ENCODE measurements around the gene DOK3. TPM values are rescaled to one million over a fixed set of nuclear protein-coding genes. Genes with fewer than 3 reads are reported as not detected.

Gene DOK3
- total and polyA plus RNA-seq, 2 experiments from 2014 or later, result 2.2 to 11.1 TPM

GRCh38 chr5:177540438-177540837 lies 30.8 kb upstream of the DOK3 start:
- no peak for DNase-seq (ENCODE audit: low spot score)
- no peak overlapping the region for H3K4me3 Mint-ChIP-seq
- no peak overlapping the region for H3K4me3 ChIP-seq
- H2AFZ ChIP-seq, result no peak overlapping the region
- H3K4me2 ChIP-seq, result no peak overlapping the region
- no peak overlapping the region for H3K27ac ChIP-seq (ENCODE audit: low read depth)
- peaks cover 2% of the 10 kb centered on the region for H3K27me3 Mint-ChIP-seq (ENCODE audit: insufficient read depth, low read depth, poor library complexity)
- peaks cover 3% of the 10 kb centered on the region; the same call in 2 of the 3 replicates for H3K4me1 Mint-ChIP-seq
- peaks cover 27% of the 10 kb centered on the region for H3K36me3 Mint-ChIP-seq (ENCODE audit: low read depth)
- no peaks in the 10 kb centered on the region for H3K4me1 ChIP-seq (ENCODE audit: insufficient read depth)
- no peaks in the 10 kb centered on the region for H3K27me3 ChIP-seq (ENCODE audit: insufficient read depth)
- H4K20me1 ChIP-seq (replicated peaks; ENCODE audit: insufficient read depth), result peaks cover 56% of the 10 kb centered on the region
- H3K9me3 Mint-ChIP-seq, result no peaks in the 10 kb centered on the region
- no peaks in the 10 kb centered on the region for H3K9me2 ChIP-seq (ENCODE audit: insufficient read depth)
- peaks cover 7% of the 10 kb centered on the region for H3K36me3 ChIP-seq (ENCODE audit: insufficient read depth)
- 0 out of 2 replicates have a peak, but pooled peaks cover 14% of the 10 kb centered on the region for H3F3A ChIP-seq (replicated peaks; ENCODE audit: low read depth)
- peaks cover 55% of the 10 kb centered on the region for H3K79me2 ChIP-seq (replicated peaks; ENCODE audit: insufficient read depth)
- no peak for TF ChIP-seq EZH2 (IDR thresholded peaks at IDR 0.05; ENCODE audit: low read depth, unreplicated experiment)
- TF ChIP-seq, protein P1, sequence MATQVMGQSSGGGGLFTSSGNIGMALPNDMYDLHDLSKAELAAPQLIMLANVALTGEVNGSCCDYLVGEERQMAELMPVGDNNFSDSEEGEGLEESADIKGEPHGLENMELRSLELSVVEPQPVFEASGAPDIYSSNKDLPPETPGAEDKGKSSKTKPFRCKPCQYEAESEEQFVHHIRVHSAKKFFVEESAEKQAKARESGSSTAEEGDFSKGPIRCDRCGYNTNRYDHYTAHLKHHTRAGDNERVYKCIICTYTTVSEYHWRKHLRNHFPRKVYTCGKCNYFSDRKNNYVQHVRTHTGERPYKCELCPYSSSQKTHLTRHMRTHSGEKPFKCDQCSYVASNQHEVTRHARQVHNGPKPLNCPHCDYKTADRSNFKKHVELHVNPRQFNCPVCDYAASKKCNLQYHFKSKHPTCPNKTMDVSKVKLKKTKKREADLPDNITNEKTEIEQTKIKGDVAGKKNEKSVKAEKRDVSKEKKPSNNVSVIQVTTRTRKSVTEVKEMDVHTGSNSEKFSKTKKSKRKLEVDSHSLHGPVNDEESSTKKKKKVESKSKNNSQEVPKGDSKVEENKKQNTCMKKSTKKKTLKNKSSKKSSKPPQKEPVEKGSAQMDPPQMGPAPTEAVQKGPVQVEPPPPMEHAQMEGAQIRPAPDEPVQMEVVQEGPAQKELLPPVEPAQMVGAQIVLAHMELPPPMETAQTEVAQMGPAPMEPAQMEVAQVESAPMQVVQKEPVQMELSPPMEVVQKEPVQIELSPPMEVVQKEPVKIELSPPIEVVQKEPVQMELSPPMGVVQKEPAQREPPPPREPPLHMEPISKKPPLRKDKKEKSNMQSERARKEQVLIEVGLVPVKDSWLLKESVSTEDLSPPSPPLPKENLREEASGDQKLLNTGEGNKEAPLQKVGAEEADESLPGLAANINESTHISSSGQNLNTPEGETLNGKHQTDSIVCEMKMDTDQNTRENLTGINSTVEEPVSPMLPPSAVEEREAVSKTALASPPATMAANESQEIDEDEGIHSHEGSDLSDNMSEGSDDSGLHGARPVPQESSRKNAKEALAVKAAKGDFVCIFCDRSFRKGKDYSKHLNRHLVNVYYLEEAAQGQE (IDR thresholded peaks at IDR 0.05; ENCODE audit: unreplicated experiment), result no peak
- no peak for TF ChIP-seq STAT1 (IDR thresholded peaks at IDR 0.05; ENCODE audit: unreplicated experiment)
- no peak for TF ChIP-seq NANOG (IDR thresholded peaks at IDR 0.05; ENCODE audit: borderline replicate concordance)
- no peak for TF ChIP-seq JUNB (IDR thresholded peaks at IDR 0.05; ENCODE audit: unreplicated experiment)
- no peak for TF ChIP-seq ZNF114 (CRISPR knock-in tag; IDR thresholded peaks at IDR 0.05)
- no peak for TF ChIP-seq ZNF331 (CRISPR knock-in tag; IDR thresholded peaks at IDR 0.05; ENCODE audit: low read depth)
- no peak for TF ChIP-seq ZNF462 (CRISPR knock-in tag; IDR thresholded peaks at IDR 0.05)
- no peak for ATAC-seq
- H3K27ac Mint-ChIP-seq, result no peak overlapping the region
